HEK293 (cell line): ENCODE results near the gene LINGO1.

Experiments used
- REST ChIP-seq: fragments of 450-650 bp; formaldehyde crosslinking; IDR thresholded peaks from 2 replicates; pipeline ENCODE4 v1.5.1; 2016; ENCODE audit warnings: missing biosample characterization, missing genetic modification characterization
- YY1 ChIP-seq: fragments of 450-650 bp; formaldehyde crosslinking; IDR thresholded peaks from 2 replicates; pipeline ENCODE4 v1.5.1; 2018; ENCODE audit warnings: missing biosample characterization, missing genetic modification characterization
- ZNF223 ChIP-seq: fragments of 450-650 bp; formaldehyde crosslinking; IDR thresholded peaks from 2 replicates; pipeline ENCODE4 v1.5.1; 2016; ENCODE audit warnings: missing biosample characterization, missing genetic modification characterization
- ZNF704 ChIP-seq: fragments of 450-650 bp; formaldehyde crosslinking; IDR thresholded peaks from 2 replicates; pipeline ENCODE4 v1.5.1; 2016; ENCODE audit warnings: missing biosample characterization, missing genetic modification characterization
- ZNF76 ChIP-seq: fragments of 450-650 bp; formaldehyde crosslinking; IDR thresholded peaks from 2 replicates; pipeline ENCODE4; 2016; ENCODE audit warnings: low read depth, missing biosample characterization, missing genetic modification characterization, borderline replicate concordance
- ZNF792 ChIP-seq: fragments of 450-650 bp; formaldehyde crosslinking; IDR thresholded peaks from 2 replicates; pipeline ENCODE4 v1.5.1; 2016; ENCODE audit warnings: missing biosample characterization, missing genetic modification characterization

- no peak for TF ChIP-seq ZNF704 (tag by site-specific recombination)
- no peak for TF ChIP-seq YY1 (tag by site-specific recombination)
- TF ChIP-seq ZNF76 (tag by site-specific recombination): no peak
- no peak for TF ChIP-seq ZNF792 (tag by site-specific recombination)
- no peak for TF ChIP-seq REST
- TF ChIP-seq ZNF223 (tag by site-specific recombination): no peak
Measured at GRCh38 chr15:77656294-77656693, 23.6 kb upstream of the LINGO1 start.
